Spleen (tissue), 11 donors: ENCODE measurements around the gene NAA25. TPM values are rescaled to one million over a fixed set of nuclear protein-coding genes. Genes with fewer than 3 reads are reported as not detected.

Experiments used
- DNase-seq: peaks from one replicate; pipeline ENCODE4 v3.0.0-alpha.2; 2020
- H3K27ac ChIP-seq, 8 donors: fragments of 200-600 bp; sonication (generic) in 7 of 8; 1 replicate in 4 of 8; 2 replicates in 4 of 8; pipeline versions ENCODE4 v1.5.0 to v1.8.0; 2016 to 2021; ENCODE audit warnings: inconsistent platforms in 4 of 8, mild to moderate bottlenecking in 4 of 8, moderate library complexity in 1 of 8
- H3K27me3 ChIP-seq, 7 donors: fragments of 200-600 bp; sonication (generic) in 6 of 7; replicated peaks in 1 of 7; 1 replicate in 4 of 7; 2 replicates in 3 of 7; pipeline versions ENCODE4 v1.5.0 to v1.8.0; 2016 to 2021; ENCODE audit warnings: inconsistent platforms in 3 of 7, mild to moderate bottlenecking in 1 of 7
- H3K36me3 ChIP-seq, 6 donors: fragments of 200-600 bp; sonication (generic) in 5 of 6; 1 replicate in 4 of 6; 2 replicates in 2 of 6; pipeline versions ENCODE4 v1.5.0 to v1.8.0; 2016 to 2021; ENCODE audit warnings: inconsistent platforms in 2 of 6
- H3K4me1 ChIP-seq, 6 donors: fragments of 200-600 bp; sonication (generic) in 5 of 6; 1 replicate in 3 of 6; 2 replicates in 3 of 6; pipeline versions ENCODE4 v1.5.0 to v1.8.0; 2016 to 2021; ENCODE audit warnings: inconsistent platforms in 3 of 6
- H3K4me3 ChIP-seq, 8 donors: fragments of 200-600 bp; sonication (generic) in 7 of 8; 1 replicate in 4 of 8; 2 replicates in 4 of 8; pipeline versions ENCODE4 v1.5.0 to v1.8.0; 2016 to 2021; ENCODE audit warnings: inconsistent platforms in 4 of 8, mild to moderate bottlenecking in 4 of 8, moderate library complexity in 2 of 8
- H3K9me3 ChIP-seq, 8 donors: fragments of 200-600 bp; sonication (generic) in 7 of 8; 1 replicate in 4 of 8; 2 replicates in 4 of 8; pipeline versions ENCODE4 v1.5.0 to v1.8.0; 2016 to 2021; ENCODE audit warnings: inconsistent platforms in 4 of 8
- POLR2A ChIP-seq, 3 donors: fragments of 450-650 bp; IDR thresholded peaks; one replicate each; pipeline ENCODE4 v1.5.1; 2017; ENCODE audit warnings: antibody characterized with exemption in 3 of 3, mild to moderate bottlenecking in 1 of 3
- POLR2AphosphoS5 ChIP-seq, 3 donors: sonication (generic); formaldehyde crosslinking; IDR thresholded peaks; one replicate each; pipeline ENCODE4 v1.5.1; 2017; ENCODE audit warnings: antibody characterized with exemption in 3 of 3
- WGBS, 5 donors: extraction: QIAGEN DNeasy Blood & Tissue Kit in 3 of 5; methylation state at CpG; one replicate each; pipeline versions ENCODE4 v1.1.5 to v1.1.7; 2013 to 2018; 5-methylcytosine and 5-hydroxymethylcytosine counted together
- intact Hi-C: fragments of 100-400 bp; cut with DNase I; formaldehyde crosslinking; loops from one replicate; pipeline ENCODE4 v1.15.0; 2023; ENCODE audit warnings: low total_unique reads
- polyA plus RNA-seq, 3 donors: library from polyadenylated mRNA; stranded (reverse); fragments of 200-250 nt; gene quantifications; one replicate each; pipeline ENCODE4 v1.2.1, GENCODE V29; 2013
- total RNA-seq, 7 donors: library from RNA; depleted of rRNA in 3 of 7; stranded (reverse); fragments of >200 nt in 3 of 7; fragmentation: NEBNext Ultra II Directional in 4 of 7; extraction: Animal tissue kit (Norgen Biotek cat#: 25700) in 4 of 7; gene quantifications; one replicate each; pipeline versions ENCODE4 v1.1.0 to v1.2.1, GENCODE V29; 2016 to 2021
- TF ChIP-seq, protein P1 (sequence below), 11 experiments: fragments of 200-600 bp in 7 of 11; fragments of 450-650 bp in 4 of 11; sonication (generic) in 4 of 11; IDR thresholded peaks in 8 of 11; conservative IDR thresholded peaks in 3 of 11; 1 replicate in 7 of 11; 2 replicates in 4 of 11; pipeline versions ENCODE4 v1.4.0 to v1.8.0; 2016 to 2021; ENCODE audit warnings: antibody characterized with exemption in 11 of 11, inconsistent platforms in 4 of 11, mild to moderate bottlenecking in 1 of 11
- donor health status: healthy with polysubstance abuse.
- donor health status: DM: no; HTN: no; CAD: no; lungs with moderate emphysema.
- donor health status: DM: no; HTN: no; CAD: no.
- donor health status: Bipolar disorder and iron deficiency.
- donor health status: healthy.
- donor health status: DM: no; HTN: no; CAD: no.
- donor health status: DM: yes; HTN: yes; CAD: no.

Gene NAA25
- total and polyA plus RNA-seq, 10 donors = 4.3 to 40.3 (median 27.1) TPM

DNA sequence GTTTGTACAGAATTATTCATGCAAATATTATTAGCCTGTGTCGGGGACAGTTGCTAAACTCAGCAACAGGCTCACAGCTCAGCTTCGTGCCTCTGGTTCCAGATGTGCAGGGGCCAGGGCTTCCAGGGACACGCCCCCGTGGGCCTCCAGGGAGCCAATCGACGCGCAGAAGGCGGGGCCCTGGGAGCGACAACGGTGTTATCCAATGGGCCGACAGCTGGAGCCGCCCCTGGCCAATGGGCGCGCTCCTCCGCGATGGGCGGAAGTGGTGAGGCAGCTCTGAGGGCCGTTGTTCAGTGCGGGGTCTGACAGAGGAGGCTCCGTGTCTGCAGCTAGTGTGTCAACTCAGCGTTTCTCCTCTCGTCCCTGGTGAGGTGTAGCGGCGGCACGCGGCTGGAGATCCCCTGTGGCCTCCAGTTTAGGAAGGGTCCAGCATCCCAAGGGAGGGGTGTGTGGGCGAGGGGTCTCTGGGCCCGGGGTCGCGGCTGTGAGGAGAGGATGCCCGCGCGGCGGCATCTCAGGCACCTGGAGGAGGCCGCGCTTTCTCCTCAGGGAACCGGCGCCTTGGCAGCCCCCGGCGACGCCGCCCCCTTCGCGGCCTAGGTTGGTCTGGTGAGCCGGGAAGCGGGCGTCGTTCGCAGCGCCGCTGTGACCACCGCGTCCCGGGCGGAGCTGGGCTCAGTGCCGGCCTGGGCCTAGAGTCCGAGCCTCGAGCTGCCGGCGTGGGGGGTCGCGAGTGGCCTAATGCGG, 16.8 kb upstream of the NAA25 start, which contains the start of gene TRAFD1:
TRAFD1 (plus strand) TSS at position 311 of the 750 bp plus-strand sequence. CDS start 4,963 bp downstream, outside the sequence.
- peak; percentile 87 to 97 (median 88) for TF ChIP-seq POLR2A (IDR thresholded peaks at IDR 0.05)
- TF ChIP-seq, protein P1, sequence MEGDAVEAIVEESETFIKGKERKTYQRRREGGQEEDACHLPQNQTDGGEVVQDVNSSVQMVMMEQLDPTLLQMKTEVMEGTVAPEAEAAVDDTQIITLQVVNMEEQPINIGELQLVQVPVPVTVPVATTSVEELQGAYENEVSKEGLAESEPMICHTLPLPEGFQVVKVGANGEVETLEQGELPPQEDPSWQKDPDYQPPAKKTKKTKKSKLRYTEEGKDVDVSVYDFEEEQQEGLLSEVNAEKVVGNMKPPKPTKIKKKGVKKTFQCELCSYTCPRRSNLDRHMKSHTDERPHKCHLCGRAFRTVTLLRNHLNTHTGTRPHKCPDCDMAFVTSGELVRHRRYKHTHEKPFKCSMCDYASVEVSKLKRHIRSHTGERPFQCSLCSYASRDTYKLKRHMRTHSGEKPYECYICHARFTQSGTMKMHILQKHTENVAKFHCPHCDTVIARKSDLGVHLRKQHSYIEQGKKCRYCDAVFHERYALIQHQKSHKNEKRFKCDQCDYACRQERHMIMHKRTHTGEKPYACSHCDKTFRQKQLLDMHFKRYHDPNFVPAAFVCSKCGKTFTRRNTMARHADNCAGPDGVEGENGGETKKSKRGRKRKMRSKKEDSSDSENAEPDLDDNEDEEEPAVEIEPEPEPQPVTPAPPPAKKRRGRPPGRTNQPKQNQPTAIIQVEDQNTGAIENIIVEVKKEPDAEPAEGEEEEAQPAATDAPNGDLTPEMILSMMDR (IDR thresholded peaks at IDR 0.05 in 8 of 11, conservative IDR thresholded peaks at IDR 0.05 in 3 of 11) = peak in 1 of 11 experiments; percentile 34
- peak; percentile 99 to 100 (median 99) for TF ChIP-seq POLR2AphosphoS5 (IDR thresholded peaks at IDR 0.05)
- peak within 1 kb of the TSS; percentile 71 to 98 (median 96) for H3K27ac ChIP-seq
- H3K36me3 ChIP-seq = no peaks in the 10 kb centered on the region
- DNase-seq = peak; percentile 96
- peak within 1 kb of the TSS; percentile 76 to 98 (median 86) for H3K4me3 ChIP-seq
- 0 to 1% (median 0%) methylated on average over 37 to 63 of the region's 63 CpGs for WGBS, 5 donors
- H3K27me3 ChIP-seq = no peaks in the 10 kb centered on the region
- no peaks in the 10 kb centered on the region for H3K9me3 ChIP-seq
- intact Hi-C loops = no loop called here
- H3K4me1 ChIP-seq = peaks cover 24 to 58% (median 56%) of the 10 kb centered on the region in 6 donors

DNA sequence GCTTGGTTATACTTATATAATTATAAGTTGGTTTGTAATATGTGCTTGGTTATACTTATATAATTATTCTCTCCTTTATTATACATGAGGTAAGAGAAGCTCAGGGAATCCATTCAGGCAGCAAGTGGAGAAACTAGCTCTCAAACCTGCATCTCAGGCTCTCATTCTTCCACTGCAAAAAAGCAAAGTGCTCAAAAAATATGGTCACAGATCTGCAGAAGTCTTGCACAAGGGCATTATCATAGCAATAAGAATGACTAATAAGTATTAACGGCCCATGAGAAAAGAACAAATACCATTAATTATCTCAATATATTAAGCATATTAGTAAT, 16.3 kb upstream of the NAA25 start:
- intact Hi-C loops = no loop called here
- H3K9me3 ChIP-seq = no peaks in the 10 kb centered on the region
- no peaks in the 10 kb centered on the region for H3K27me3 ChIP-seq
- H3K36me3 ChIP-seq = no peaks in the 10 kb centered on the region
- TF ChIP-seq, protein P1 (IDR thresholded peaks at IDR 0.05 in 8 of 11, conservative IDR thresholded peaks at IDR 0.05 in 3 of 11) = no peak
- TF ChIP-seq POLR2A (IDR thresholded peaks at IDR 0.05) (no peak), POLR2AphosphoS5 (IDR thresholded peaks at IDR 0.05) (no peak)
- H3K4me3 ChIP-seq = peak overlapping the region in 3 of 8 donors; percentile 90 to 98 (median 92)
- WGBS, 5 donors = 4 to 13% (median 8%) methylated on average over 1 of the region's 1 CpG
- peak overlapping the region in 3 of 8 donors; percentile 97 to 98 (median 98) for H3K27ac ChIP-seq
- DNase-seq = no peak
- H3K4me1 ChIP-seq = peaks cover 20 to 52% (median 50%) of the 10 kb centered on the region in 6 donors

DNA sequence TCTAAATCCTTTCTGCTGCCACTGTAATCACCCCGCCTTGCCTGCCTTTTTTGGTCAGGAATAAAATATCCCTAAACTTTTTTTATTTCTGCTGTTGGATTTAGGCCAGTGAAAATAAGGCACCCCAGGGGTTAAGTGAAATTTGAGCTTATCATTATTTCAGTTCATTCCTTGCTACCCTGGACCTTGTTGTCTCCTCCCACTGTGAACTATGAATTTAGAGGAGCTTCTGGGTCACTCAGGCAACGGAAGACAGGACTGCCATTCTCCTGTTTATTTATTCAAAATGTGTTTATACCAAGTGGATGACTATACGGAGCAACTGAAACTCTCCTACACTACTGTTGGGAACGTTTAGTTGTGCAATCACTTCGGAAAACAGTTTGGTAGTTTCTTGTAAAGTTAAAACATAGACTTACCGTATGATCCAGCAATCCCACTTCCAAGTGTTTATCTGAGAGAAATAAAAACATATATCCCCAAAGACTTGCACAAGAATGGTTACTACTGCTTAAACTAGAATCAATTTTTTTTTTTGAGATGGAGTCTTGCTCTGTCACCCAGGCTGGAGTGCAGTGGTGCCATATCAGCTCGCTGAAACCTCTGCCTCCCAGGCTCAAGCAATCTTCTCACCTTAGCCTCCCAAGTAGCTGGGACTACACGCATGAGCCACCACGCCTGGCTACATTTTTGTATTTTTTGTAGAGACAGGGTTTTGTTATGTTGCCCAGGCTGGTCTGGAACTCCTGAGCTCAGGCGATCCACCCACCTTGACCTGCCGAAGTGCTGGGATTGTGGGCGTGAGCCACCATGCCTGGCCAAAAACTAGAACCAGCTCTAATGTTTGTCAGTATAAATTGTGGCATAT, 14.5 kb upstream of the NAA25 start:
- Histone ChIP-seq H3K27ac (peak overlapping the region in 5 of 8 donors; percentile 22 to 64 (median 46)), H3K4me1 (peaks cover 18 to 35% (median 33%) of the 10 kb centered on the region in 6 donors), H3K27me3 (no peaks in the 10 kb centered on the region), H3K4me3 (no peak overlapping the region), H3K9me3 (no peaks in the 10 kb centered on the region), H3K36me3 (no peaks in the 10 kb centered on the region)
- intact Hi-C loops = no loop called here
- DNase-seq = no peak
- WGBS, 5 donors = 69 to 80% (median 77%) methylated on average over 12 of the region's 12 CpGs
- TF ChIP-seq, protein P1 (IDR thresholded peaks at IDR 0.05 in 8 of 11, conservative IDR thresholded peaks at IDR 0.05 in 3 of 11) = no peak
- TF ChIP-seq POLR2A (IDR thresholded peaks at IDR 0.05) = no peak
- TF ChIP-seq POLR2AphosphoS5 (IDR thresholded peaks at IDR 0.05) = no peak
